BE2C (cell line): ENCODE measurements around the gene SLC24A3.

ENCODE experiments used
- DNase-seq: peaks from one replicate; pipeline ENCODE4 v3.0.0-alpha.2; 2020
- H3K27me3 ChIP-seq: fragments of 250-450 bp; sonication (Bioruptor Pico); 2 replicates; pipeline ENCODE4 v1.5.1; 2020; ENCODE audit warnings: mild to moderate bottlenecking
- H3K36me3 ChIP-seq: fragments of 250-450 bp; sonication (Bioruptor Pico); 2 replicates; pipeline ENCODE4 v1.5.1; 2020; ENCODE audit warnings: mild to moderate bottlenecking
- H3K4me1 ChIP-seq: fragments of 250-450 bp; sonication (Bioruptor Pico); 2 replicates; pipeline ENCODE4 v1.5.1; 2020
- H3K4me3 ChIP-seq: 2 replicates; pipeline ENCODE4 v1.5.1; 2011; ENCODE audit warnings: low read depth, low read length
- H3K9me3 ChIP-seq: fragments of 250-450 bp; sonication (Bioruptor Pico); 2 replicates; pipeline ENCODE4 v1.5.1; 2020
- TF ChIP-seq, protein P1 (sequence below): IDR thresholded peaks from 2 replicates; pipeline ENCODE4 v1.5.1; 2012; ENCODE audit warnings: mild to moderate bottlenecking, low read depth, low read length

The SLC24A3 gene

GRCh38 chr20:19249106-19249879 lies 36.9 kb downstream of the SLC24A3 start:
- H3K36me3 ChIP-seq: no peaks in the 10 kb centered on the region
- TF ChIP-seq, protein P1, sequence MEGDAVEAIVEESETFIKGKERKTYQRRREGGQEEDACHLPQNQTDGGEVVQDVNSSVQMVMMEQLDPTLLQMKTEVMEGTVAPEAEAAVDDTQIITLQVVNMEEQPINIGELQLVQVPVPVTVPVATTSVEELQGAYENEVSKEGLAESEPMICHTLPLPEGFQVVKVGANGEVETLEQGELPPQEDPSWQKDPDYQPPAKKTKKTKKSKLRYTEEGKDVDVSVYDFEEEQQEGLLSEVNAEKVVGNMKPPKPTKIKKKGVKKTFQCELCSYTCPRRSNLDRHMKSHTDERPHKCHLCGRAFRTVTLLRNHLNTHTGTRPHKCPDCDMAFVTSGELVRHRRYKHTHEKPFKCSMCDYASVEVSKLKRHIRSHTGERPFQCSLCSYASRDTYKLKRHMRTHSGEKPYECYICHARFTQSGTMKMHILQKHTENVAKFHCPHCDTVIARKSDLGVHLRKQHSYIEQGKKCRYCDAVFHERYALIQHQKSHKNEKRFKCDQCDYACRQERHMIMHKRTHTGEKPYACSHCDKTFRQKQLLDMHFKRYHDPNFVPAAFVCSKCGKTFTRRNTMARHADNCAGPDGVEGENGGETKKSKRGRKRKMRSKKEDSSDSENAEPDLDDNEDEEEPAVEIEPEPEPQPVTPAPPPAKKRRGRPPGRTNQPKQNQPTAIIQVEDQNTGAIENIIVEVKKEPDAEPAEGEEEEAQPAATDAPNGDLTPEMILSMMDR: peak; percentile 17
- no peaks in the 10 kb centered on the region for H3K4me1 ChIP-seq
- H3K9me3 ChIP-seq: no peaks in the 10 kb centered on the region
- no peaks in the 10 kb centered on the region for H3K27me3 ChIP-seq
- no peak for DNase-seq
- H3K4me3 ChIP-seq: no peak overlapping the region

GRCh38 chr20:19250346-19250745 lies 37.9 kb downstream of the SLC24A3 start:
- DNase-seq: no peak
- H3K4me1 ChIP-seq: no peaks in the 10 kb centered on the region
- no peaks in the 10 kb centered on the region for H3K27me3 ChIP-seq
- no peak overlapping the region for H3K4me3 ChIP-seq
- H3K36me3 ChIP-seq: no peaks in the 10 kb centered on the region
- TF ChIP-seq, protein P1: no peak
- no peaks in the 10 kb centered on the region for H3K9me3 ChIP-seq

DNA sequence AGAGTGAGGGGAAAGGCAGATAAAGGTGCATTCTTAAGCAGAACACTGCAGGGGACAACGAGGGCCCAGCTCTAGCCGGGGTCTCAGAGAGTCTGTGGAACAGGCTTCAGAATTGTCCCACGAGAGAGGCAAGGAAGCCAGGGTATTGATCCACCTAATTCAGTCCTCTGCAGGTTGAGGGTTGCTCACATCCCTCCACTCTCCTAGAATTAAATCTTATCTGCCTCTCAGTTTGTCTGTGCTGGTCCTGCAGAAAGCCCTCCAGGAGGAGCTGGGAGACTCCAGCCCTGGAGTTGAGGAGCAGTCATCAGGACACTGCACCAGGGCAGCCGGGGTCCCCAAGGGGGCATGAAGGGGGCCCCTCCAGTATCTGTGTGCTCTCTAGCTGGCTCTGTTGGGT lies 39.1 kb downstream of the SLC24A3 start:
- no peak overlapping the region for H3K4me3 ChIP-seq
- H3K27me3 ChIP-seq: no peaks in the 10 kb centered on the region
- no peaks in the 10 kb centered on the region for H3K4me1 ChIP-seq
- TF ChIP-seq, protein P1: no peak
- H3K9me3 ChIP-seq: no peaks in the 10 kb centered on the region
- no peak for DNase-seq
- H3K36me3 ChIP-seq: no peaks in the 10 kb centered on the region

DNA sequence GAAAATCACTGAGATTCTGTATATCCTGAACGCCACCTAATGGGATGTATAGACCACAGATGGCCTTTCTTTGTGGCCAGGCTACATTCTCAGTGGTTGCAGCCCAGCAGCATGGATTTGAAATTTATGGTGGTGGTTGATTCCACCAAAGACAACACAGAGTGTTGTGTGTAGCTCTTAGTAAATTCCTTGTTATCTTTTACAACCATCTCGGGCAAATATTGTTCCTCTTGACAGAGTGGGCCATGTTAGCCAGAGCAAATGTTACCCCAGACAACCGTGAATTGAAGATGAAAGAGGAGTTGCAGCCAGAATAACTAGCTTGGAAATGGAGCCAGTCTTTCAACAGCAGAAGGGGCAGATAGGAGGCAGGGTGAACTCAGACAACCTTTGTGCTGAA lies 39.5 kb downstream of the SLC24A3 start:
- Histone ChIP-seq H3K36me3 (no peaks in the 10 kb centered on the region), H3K4me1 (no peaks in the 10 kb centered on the region), H3K4me3 (no peak overlapping the region), H3K27me3 (no peaks in the 10 kb centered on the region), H3K9me3 (no peaks in the 10 kb centered on the region)
- TF ChIP-seq, protein P1: no peak
- no peak for DNase-seq

DNA sequence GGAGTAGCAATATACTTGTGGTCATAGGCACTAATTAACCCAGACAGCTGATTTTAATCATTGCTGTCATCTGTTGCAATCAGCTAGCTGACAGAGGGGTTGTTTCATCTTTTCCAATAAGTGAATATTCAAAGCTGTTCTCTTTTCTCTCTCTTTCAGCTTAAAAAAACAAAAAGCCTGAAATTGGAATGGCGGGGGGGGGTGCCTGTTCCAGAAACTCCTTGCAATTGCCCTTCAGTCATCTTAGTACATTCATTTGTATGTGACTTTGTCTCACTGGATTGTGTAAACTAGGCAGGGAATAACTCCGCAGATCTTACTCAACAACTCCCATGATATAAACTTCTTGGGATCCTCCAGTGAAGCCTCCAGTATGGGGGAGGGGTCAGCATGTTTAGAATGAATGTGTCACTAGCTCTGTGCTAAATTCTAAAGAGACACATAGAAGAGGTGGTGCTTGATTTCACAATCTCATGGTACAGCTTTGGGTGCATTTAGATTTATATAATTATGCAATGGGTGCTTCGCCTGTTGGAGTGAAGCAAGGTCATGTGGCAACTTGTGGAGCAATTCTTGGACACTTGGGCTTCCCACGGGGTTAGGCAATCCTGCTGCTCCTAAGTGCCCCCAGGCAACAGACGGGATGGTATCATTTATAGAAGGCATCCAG lies 40.1 kb downstream of the SLC24A3 start:
- TF ChIP-seq, protein P1: no peak
- Histone ChIP-seq H3K4me1 (no peaks in the 10 kb centered on the region), H3K9me3 (no peaks in the 10 kb centered on the region), H3K4me3 (no peak overlapping the region), H3K36me3 (no peaks in the 10 kb centered on the region), H3K27me3 (no peaks in the 10 kb centered on the region)
- DNase-seq: no peak

- Histone ChIP-seq H3K27me3 (no peaks in the 10 kb centered on the region), H3K9me3 (no peaks in the 10 kb centered on the region), H3K4me1 (no peaks in the 10 kb centered on the region), H3K36me3 (no peaks in the 10 kb centered on the region), H3K4me3 (no peak overlapping the region)
- TF ChIP-seq, protein P1: no peak
- DNase-seq: no peak
These were observed 40.9 kb downstream of the SLC24A3 start for GRCh38 chr20:19253316-19253715.
